Urothelium cell line (cell line): ENCODE results near the gene LRCH3.

Experiments used
- DNase-seq: peaks from one replicate; pipeline ENCODE4 v3.0.0; 2011; ENCODE audit warnings: low spot score, mixed read lengths
- FAIRE-seq: peaks from 2 replicates; lab custom pipeline; 2011; peaks lifted over from hg19 to GRCh38; lab: Jason Lieb, UNC

LRCH3 gene

GRCh38 chr3:197791892-197792647, 1.0 kb downstream of the LRCH3 start:
- FAIRE-seq (no peak), DNase-seq (peak; percentile 7)

- peak; percentile 2 for DNase-seq
These were observed 2.2 kb downstream of the LRCH3 start for GRCh38 chr3:197793247-197793646.

GRCh38 chr3:197794115-197794514, 3.1 kb downstream of the LRCH3 start:
- FAIRE-seq: no peak
- no peak for DNase-seq

More at GRCh38 chr3:197793247-197793646, 2.2 kb downstream of the LRCH3 start:
- FAIRE-seq: no peak

GRCh38 chr3:197795200-197795599, 4.1 kb downstream of the LRCH3 start:
- FAIRE-seq: no peak
- DNase-seq: no peak

GRCh38 chr3:197796087-197796486, 5.0 kb downstream of the LRCH3 start:
- FAIRE-seq (no peak), DNase-seq (no peak)

- FAIRE-seq: no peak
- no peak for DNase-seq
These were observed 7.8 kb downstream of the LRCH3 start for GRCh38 chr3:197798863-197799262.

- no peak for DNase-seq
- FAIRE-seq: no peak
These were observed 9.3 kb downstream of the LRCH3 start for GRCh38 chr3:197800379-197800778.

GRCh38 chr3:197801891-197802778, 11.1 kb downstream of the LRCH3 start:
- FAIRE-seq: no peak

GRCh38 chr3:197802779-197803459, 11.9 kb downstream of the LRCH3 start:
- no peak for FAIRE-seq
- DNase-seq: no peak

More at GRCh38 chr3:197801891-197802778, 11.1 kb downstream of the LRCH3 start:
- DNase-seq: no peak

- DNase-seq (no peak), FAIRE-seq (no peak)
These were observed 13.5 kb downstream of the LRCH3 start for GRCh38 chr3:197804511-197804910.

- DNase-seq (no peak), FAIRE-seq (no peak)
These were observed 17.0 kb downstream of the LRCH3 start for GRCh38 chr3:197807969-197808587.

- no peak for FAIRE-seq
- DNase-seq: no peak
These were observed 18.4 kb downstream of the LRCH3 start for GRCh38 chr3:197809356-197810020.

GRCh38 chr3:197810901-197811300, 19.8 kb downstream of the LRCH3 start:
- DNase-seq (no peak), FAIRE-seq (no peak)

- no peak for FAIRE-seq
- no peak for DNase-seq
These were observed 20.3 kb downstream of the LRCH3 start for GRCh38 chr3:197811343-197811742.

GRCh38 chr3:197814372-197814771, 23.3 kb downstream of the LRCH3 start:
- FAIRE-seq (no peak), DNase-seq (no peak)

- no peak for FAIRE-seq
- DNase-seq: no peak
These were observed 29.7 kb downstream of the LRCH3 start for GRCh38 chr3:197820550-197821335.

GRCh38 chr3:197829397-197830045, 38.5 kb downstream of the LRCH3 start:
- no peak for DNase-seq
- FAIRE-seq: no peak

- FAIRE-seq: no peak
- no peak for DNase-seq
These were observed 39.4 kb downstream of the LRCH3 start for GRCh38 chr3:197830308-197830966.

GRCh38 chr3:197830967-197831313, 39.9 kb downstream of the LRCH3 start:
- FAIRE-seq: no peak
- DNase-seq: no peak
